ENCODE measurements around the gene MRPL28.
"Not testable (repeated sequence)": the region's sequence is repeated elsewhere in the genome, so short reads cannot be mapped to it uniquely, and the experiment has no call there.

MRPL28 gene

DNA sequence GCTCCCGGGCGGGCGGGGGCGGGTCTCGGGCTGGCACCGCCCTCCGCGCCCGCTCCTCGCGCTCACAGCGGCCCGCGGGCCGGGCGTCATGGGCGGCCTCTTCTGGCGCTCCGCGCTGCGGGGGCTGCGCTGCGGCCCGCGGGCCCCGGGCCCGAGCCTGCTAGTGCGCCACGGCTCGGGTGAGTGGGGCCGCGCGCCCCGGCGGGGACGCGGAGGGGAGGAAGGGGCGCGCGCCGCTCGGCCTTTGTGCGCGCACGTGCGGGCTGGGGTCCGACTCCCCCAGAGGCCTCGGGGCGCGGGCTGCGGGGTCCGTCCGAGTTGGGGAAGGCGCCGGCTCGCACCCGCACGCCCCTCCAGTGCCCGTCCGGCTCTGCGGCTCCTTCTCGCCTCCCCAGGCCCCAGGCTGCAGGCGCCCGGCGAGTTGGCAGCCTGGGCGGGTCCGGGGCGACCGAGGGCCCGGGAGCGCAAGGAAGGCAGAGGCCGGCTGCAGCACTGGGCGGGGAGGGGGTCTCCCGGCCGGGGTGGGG is 26.9 kb upstream of the MRPL28 start, which contains the start of gene NME4:
Gene NME4 (plus strand): TSS at position 65 of the 527 bp plus-strand sequence. CDS start 24 bp downstream, at position 89.
- Mint-ChIP-seq H3K4me1 (peaks cover 24% of the 10 kb centered on the region), H3K9me3 (no peaks in the 10 kb centered on the region), H3K36me3 (peaks cover under 1% of the 10 kb centered on the region), H3K27me3 (no peaks in the 10 kb centered on the region), H3K27ac (peak within 1 kb of the TSS; percentile 94), H3K4me3 (peak within 1 kb of the TSS; percentile 89)

DNA sequence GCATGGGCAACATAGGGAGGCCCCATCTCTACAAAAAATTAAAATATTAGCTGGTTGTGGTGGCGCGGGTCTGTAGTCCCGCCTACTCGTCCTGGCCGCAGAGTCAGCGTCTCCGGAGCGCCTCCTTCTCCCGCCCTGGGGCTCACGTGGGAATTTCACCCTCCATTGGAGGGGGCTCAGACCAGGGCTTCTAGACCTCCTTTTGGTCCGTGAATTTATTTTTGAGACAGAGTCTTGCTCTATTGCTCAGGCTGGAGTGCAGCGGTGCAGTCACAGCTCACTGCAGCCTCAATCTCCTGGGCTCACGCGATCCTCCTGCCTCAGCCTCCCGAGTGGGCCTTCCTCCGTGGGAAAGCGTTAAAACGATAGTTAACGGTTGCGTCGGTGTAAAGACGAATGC is 26.3 kb upstream of the MRPL28 start:
- peaks cover 30% of the 10 kb centered on the region for H3K4me1 Mint-ChIP-seq
- H3K36me3 Mint-ChIP-seq: peaks cover 3% of the 10 kb centered on the region
- H3K27me3 Mint-ChIP-seq: no peaks in the 10 kb centered on the region
- H3K27ac Mint-ChIP-seq: peak overlapping the region; percentile 94
- H3K4me3 Mint-ChIP-seq: peak overlapping the region; percentile 89
- H3K9me3 Mint-ChIP-seq: no peaks in the 10 kb centered on the region

DNA sequence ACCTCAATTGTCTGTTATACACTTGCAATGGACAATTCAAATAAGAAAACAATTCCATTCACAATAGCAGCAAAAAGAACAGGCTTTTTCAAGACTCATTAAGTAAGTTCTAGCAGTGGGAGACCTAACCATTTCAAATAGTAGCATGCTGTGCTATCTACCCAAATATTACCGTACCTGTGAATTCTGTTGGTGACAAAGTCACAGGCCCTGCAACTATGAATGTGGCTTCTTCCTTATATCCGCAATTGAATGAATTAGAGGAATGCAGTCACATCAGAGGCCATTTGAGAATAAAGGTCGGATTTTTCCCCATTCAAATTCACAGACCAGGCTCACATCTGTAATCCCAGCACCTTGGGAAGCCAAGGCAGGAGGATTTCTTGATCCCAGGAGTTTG is 25.9 kb upstream of the MRPL28 start:
- Mint-ChIP-seq H3K4me1 (peaks cover 31% of the 10 kb centered on the region), H3K27ac (peak overlapping the region; percentile 52), H3K27me3 (no peaks in the 10 kb centered on the region), H3K4me3 (peak overlapping the region; percentile 89), H3K9me3 (no peaks in the 10 kb centered on the region), H3K36me3 (peaks cover 3% of the 10 kb centered on the region)

DNA sequence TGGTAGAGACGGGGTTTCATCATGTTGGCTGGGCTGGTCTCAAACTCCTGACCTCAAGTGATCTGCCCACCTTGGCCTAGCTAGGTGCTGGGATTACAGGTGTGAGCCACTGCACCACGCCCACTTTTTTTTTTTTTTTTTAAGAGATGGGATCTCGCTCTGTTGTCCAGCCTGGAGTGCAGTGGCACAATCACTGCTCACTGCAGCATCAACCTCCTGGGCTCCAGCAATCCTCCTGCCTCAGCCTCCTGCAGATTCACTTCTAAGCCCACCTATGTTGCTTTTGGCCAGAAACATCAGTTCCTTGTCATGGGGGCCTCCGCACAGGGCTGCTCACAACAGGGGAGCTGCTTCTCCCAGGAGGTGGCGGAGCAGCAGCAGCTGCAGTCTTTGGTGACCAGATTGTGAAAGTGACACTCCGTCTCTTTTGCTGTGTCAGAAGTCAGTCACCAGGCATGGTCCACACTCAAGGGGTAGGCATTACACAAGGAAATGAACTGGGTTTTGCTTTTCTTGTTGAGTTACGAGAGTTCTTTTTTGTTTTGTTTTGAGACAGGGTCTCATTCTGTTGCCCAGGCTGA is 22.2 kb upstream of the MRPL28 start:
- Mint-ChIP-seq H3K4me3 (no peak overlapping the region), H3K27me3 (no peaks in the 10 kb centered on the region), H3K4me1 (peaks cover 17% of the 10 kb centered on the region), H3K27ac (peak overlapping the region; percentile 35), H3K9me3 (no peaks in the 10 kb centered on the region), H3K36me3 (peaks cover 3% of the 10 kb centered on the region)

DNA sequence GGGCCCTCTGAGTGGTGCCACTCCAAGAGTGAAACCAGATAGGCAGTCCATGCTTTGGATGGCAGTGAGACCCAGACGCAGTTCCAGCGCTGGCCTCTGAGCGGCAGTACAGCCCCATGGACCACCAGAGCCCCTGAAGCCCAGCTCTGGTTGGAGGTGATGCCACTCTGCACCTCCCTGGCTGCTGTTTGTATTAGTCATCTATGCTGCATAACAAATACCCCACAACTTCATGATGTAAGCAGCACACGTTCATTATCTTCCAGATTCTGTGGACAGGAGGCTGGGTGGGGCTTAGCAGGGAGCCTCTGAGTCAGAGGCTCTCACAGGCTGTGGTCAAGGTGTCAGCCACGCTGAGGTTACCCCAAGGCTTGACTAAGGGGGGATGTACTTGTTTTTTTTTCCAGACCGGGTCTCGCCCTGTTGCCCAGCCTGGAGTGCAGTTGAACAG is 21.6 kb upstream of the MRPL28 start:
- H3K36me3 Mint-ChIP-seq: peaks cover 3% of the 10 kb centered on the region
- no peaks in the 10 kb centered on the region for H3K9me3 Mint-ChIP-seq
- H3K4me1 Mint-ChIP-seq: peaks cover 17% of the 10 kb centered on the region
- no peaks in the 10 kb centered on the region for H3K27me3 Mint-ChIP-seq
- no peak overlapping the region for H3K4me3 Mint-ChIP-seq
- H3K27ac Mint-ChIP-seq: peak overlapping the region; percentile 46

DNA sequence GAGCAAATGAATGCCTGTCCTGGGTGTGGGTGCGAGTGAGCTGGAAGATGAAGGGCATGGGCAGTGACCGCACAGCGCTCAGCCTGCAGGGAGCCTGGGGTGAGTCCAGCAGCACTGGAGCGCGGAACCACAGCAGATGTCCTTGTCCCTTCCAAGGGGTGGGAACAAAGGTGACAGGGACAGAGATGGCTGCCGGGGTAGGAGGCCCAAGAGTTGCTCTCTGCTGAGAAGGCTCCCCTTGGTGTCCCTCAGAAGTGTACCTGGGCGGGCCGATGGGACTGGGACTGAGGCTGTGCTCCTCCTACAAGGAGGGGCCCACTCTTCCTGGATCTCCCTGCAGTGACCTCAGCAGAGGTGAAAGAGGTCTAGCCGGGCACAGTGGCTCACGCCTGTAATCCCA is 19.0 kb upstream of the MRPL28 start:
- Mint-ChIP-seq H3K27ac (no peak overlapping the region), H3K9me3 (no peaks in the 10 kb centered on the region), H3K36me3 (peaks cover 3% of the 10 kb centered on the region), H3K4me3 (no peak overlapping the region), H3K27me3 (no peaks in the 10 kb centered on the region), H3K4me1 (peaks cover 7% of the 10 kb centered on the region)

DNA sequence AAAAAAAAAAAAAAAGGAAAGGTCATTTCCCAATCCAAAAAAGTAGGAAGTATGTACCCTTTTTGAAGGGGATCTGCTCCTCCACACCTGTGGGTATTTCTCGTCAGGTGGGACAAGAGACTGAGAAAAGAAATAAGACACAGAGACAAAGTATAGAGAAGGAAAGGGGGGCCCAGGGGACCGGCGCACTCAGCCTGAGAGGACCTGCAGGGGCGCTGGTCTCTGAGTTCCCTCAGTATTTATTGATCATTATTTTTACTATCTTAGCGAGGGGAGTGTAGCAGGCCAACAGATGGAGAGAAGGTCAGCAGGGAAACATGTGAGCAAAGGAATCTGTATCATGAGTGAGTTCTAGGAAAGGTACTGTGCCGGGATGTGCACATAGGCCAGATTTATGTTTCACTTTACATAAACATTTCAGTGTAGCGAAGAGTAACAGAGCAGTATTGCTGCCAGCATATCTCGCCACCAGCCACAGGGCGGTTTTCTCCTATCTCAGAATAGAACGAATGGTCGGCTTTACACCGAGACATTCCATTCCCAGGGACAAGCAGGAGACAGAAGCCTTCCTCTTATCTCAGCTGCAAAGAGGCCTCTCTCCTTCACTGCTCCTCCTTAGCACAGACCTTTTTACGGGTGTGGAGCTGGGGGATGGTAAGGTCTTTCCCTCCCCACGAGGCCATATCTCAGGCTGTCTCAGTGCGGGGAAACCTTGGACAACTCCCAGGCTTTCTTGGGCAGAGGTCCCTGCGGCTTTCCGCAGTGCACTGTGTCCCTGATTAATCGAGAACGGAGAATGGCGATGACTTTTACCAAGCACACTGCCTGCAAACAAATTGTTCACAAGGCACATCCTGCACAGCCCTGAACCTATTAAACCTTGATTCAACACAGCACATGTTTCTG is 17.7 kb upstream of the MRPL28 start:
- not testable (repeated sequence) for H3K36me3 Mint-ChIP-seq, H3K27ac Mint-ChIP-seq, H3K9me3 Mint-ChIP-seq, H3K27me3 Mint-ChIP-seq, H3K4me3 Mint-ChIP-seq
- H3K4me1 Mint-ChIP-seq: peaks cover 14% of the 10 kb centered on the region

DNA sequence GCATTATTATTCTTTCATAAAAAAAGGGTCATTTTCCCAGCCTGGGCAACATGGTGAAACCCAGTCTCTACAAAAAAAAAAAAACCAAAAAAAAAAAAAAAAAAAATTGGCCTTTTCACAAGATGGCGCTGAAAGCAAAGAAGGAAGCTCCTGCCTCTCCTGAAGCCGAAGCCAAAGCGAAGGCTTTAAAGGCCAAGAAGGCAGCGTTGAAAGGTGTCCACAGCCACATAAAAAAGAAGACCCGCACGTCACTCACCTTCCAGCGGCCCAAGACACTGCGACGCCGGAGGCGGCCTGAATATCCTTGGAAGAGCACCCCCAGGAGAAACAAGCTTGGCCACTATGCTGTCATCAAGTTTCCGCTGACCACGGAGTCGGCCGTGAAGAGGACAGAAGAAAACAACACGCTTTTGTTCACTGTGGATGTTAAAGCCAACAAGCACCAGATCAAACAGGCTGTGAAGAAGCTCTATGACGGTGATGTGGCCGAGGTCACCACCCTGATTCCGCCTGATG is 16.4 kb upstream of the MRPL28 start:
- Mint-ChIP-seq H3K4me1 (peaks cover 15% of the 10 kb centered on the region), H3K9me3 (no peaks in the 10 kb centered on the region), H3K27ac (no peak overlapping the region), H3K4me3 (no peak overlapping the region), H3K36me3 (no peaks in the 10 kb centered on the region), H3K27me3 (no peaks in the 10 kb centered on the region)

DNA sequence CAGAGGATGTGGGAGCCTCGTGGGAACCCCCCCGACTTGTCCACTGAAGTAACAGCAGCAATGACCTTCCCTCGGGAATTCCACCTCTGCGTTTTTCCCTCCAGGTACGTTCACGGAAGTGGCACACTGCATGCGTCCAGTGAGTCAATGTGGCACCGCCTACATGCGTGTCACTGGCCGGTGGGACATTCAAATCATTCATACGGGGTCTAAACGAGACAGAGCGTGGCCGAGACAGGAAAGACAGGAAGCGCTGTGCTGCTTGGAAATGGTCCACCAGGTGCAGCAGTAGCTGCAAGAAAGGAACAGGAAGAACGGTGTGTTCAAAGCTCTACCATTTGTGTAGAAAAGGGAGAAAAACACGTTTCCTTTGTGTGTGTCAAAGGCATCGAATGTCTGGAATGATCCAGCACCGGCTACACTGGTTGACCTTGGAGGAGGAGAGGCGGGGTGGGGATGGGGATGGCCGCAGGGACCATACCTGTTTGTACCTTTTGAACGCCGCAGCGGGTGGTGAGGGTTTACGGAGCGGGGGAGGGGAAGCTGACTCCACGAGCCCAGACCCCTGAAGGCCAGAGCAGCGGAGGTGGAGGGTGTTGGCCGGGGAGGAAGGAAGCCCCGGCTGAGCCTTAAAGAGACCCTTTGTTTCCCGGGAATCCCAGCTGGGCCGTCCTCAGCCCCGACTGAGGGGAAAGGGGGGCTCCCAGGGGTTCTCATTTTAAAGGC is 13.2 kb upstream of the MRPL28 start:
- Mint-ChIP-seq H3K36me3 (no peaks in the 10 kb centered on the region), H3K27me3 (no peaks in the 10 kb centered on the region), H3K9me3 (no peaks in the 10 kb centered on the region), H3K4me3 (peak overlapping the region; percentile 71), H3K27ac (peak overlapping the region; percentile 30), H3K4me1 (peaks cover 25% of the 10 kb centered on the region)

DNA sequence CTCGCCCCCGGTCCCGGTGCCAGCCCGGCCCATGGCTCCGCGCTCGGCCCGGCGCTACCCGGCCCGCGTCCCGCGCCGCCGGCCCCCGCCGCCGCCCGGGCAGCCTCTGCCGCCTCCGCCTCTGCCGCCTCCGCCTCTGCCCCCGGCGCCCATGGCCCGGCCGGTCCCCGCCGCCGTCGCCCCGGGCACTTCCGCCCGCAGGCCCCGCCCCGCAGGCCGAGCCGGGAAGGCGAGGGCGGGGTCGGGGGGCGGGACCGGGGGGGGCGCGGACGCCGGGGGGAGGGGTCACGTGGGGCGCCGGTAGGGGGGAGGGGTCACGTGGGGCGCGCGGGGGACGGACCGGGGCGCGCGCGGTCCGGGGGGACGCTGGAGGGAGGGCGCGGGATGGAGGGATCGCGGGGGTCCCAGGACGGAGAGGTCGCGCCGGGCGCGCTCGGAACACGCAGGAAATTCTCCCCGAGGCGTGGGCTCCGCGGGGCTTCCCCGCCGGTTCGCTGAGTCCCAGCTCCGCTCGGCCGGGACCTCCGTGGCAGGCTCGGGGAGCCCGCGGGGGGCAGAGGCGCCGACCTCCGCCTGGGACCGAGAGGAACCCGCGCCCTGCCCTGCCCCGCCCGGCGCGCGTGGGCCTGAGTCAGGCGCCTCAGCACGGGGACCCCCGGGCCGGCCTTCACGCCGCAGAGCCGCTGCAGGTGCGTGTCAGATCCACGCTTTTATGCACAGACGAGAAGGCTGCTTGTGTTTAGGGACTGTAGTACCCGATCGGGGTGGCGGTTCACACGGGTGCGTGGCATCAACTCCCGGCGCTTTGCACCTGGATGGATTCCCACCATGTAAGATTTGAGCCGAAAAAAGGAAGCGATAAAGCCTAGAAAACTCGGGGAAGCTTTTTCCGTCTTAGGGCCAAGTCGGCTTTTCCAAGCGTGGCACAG is 11.7 kb upstream of the MRPL28 start, which contains the start of gene PGAP6:
Gene PGAP6 (minus strand): TSS at position 190 of the 929 bp plus-strand sequence. CDS start 157 bp downstream, at position 33.
- Mint-ChIP-seq H3K4me3 (peak within 1 kb of the TSS; percentile 71), H3K27ac (peak within 1 kb of the TSS; percentile 87), H3K9me3 (no peaks in the 10 kb centered on the region), H3K36me3 (no peaks in the 10 kb centered on the region), H3K27me3 (no peaks in the 10 kb centered on the region), H3K4me1 (peaks cover 25% of the 10 kb centered on the region)

DNA sequence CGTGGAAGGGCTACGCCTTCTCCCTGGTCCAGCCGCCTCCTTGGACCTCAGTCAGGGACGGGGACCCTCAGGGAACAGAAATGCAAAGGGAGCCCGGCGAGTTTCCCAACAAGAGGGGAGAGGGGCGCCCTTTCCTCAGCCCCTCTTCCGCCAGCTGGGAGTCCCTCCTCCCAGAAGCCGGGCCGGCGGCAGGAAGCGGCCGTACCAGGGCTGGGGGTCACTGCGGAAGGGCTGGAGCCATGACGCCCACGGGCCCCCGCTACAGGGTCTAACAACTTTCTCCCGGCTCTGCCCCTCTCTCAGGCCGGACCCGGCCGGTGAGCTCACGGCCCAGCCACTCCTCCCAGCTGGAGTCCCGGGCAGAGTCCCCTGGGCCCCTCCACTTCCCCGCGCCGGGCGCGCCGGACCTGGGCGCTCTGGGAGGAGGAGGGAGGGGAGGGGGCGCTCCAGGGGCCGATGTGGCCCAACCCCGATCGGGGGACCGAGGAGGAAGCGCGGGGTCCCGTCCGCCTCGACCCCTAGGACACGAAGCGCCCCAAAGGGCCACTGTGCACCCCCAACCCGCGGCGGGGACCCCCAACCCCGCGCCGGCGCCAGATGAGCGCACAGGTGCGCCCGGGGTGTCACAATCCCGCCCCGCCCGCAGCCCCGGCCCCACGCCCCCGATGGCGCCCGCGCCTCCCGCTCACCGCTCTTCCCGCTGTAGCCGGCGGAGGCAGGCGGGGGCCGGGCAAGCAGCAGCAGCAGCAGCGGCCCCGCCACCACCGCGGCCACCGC is 10.9 kb upstream of the MRPL28 start:
- H3K9me3 Mint-ChIP-seq: no peaks in the 10 kb centered on the region
- no peaks in the 10 kb centered on the region for H3K36me3 Mint-ChIP-seq
- peak overlapping the region; percentile 69 for H3K4me3 Mint-ChIP-seq
- H3K27me3 Mint-ChIP-seq: no peaks in the 10 kb centered on the region
- H3K4me1 Mint-ChIP-seq: peaks cover 25% of the 10 kb centered on the region
- no peak overlapping the region for H3K27ac Mint-ChIP-seq

DNA sequence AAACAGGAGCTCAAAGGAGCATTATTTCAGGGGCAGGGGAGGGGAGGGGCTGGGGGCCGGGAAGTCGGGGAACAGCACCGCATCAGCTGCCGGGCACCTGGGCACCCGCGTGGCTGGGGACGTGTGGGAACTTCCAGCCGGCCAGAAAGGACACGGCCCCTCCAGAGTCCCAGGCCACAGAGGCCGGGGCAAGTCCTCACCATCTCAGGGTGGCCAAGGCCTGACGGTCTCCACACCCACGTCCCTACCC is 10.3 kb upstream of the MRPL28 start:
- H3K27ac Mint-ChIP-seq: no peak overlapping the region
- no peaks in the 10 kb centered on the region for H3K27me3 Mint-ChIP-seq
- H3K36me3 Mint-ChIP-seq: no peaks in the 10 kb centered on the region
- peaks cover 25% of the 10 kb centered on the region for H3K4me1 Mint-ChIP-seq
- H3K9me3 Mint-ChIP-seq: no peaks in the 10 kb centered on the region
- peak overlapping the region; percentile 83 for H3K4me3 Mint-ChIP-seq

DNA sequence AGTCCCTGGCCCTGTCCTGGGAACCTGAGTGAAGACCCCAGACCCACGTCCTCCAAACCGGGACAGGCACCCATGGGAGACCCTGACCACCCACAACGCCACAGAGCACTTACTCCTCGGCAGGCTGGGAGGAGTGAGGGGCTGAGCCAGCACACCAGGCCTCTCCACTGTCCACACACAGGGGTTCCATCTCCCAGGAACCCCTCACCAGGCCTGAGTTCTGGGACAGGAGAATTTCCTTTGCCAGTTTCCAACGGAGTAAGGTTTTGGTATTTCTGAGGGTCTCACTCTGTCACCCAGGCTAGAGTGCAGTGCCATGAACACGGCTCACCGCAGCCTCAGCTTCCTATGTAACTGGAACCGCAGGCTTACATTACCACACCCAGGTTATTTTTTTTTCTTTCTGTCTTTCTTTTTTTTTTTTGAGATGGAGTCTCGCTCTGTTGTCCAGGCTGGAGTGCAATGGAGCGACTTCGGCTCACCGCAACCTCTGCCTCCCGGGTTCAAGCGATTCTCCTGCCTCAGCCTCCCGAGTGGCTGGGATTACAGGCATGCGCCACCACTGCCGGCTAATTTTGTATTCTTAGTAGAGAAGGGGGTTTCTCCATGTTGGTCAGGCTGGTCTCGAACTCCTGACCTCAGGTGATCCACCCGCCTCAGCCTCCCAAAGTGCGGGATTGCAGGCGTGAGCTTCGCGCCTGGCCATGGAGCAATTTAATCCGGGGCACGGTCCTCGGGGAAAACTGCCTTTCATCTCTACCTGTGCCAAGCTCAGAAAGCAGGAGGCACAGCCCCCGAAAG is 9.8 kb upstream of the MRPL28 start:
- H3K4me3 Mint-ChIP-seq: peak overlapping the region; percentile 83
- H3K27ac Mint-ChIP-seq: peak overlapping the region; percentile 70
- H3K4me1 Mint-ChIP-seq: peaks cover 25% of the 10 kb centered on the region
- no peaks in the 10 kb centered on the region for H3K27me3 Mint-ChIP-seq
- H3K9me3 Mint-ChIP-seq: no peaks in the 10 kb centered on the region
- no peaks in the 10 kb centered on the region for H3K36me3 Mint-ChIP-seq
